Subcutaneous adipose tissue (tissue), 4 donors: ENCODE measurements around the gene IFFO2. TPM values are rescaled to one million over a fixed set of nuclear protein-coding genes. Genes with fewer than 3 reads are reported as not detected.

Source experiments
- CTCF ChIP-seq: fragments of 450-650 bp; IDR thresholded peaks from one replicate; pipeline ENCODE4 v1.5.1; 2016; ENCODE audit warnings: low read depth, mild to moderate bottlenecking, control low read depth, antibody characterized with exemption, moderate library complexity
- total RNA-seq, 4 donors: library from RNA; depleted of rRNA; stranded (reverse); fragments of >200 nt; gene quantifications; one replicate each; pipeline ENCODE4 v1.1.0, GENCODE V29; 2016

The IFFO2 gene
- total RNA-seq, 4 donors from 2014 or later = 2.0 to 12.8 (median 4.8) TPM

- TF ChIP-seq CTCF = no peak
Measured at GRCh38 chr1:18917071-18917799, 39.2 kb downstream of the IFFO2 start.

- no peak for TF ChIP-seq CTCF
Measured at GRCh38 chr1:18915341-18915740, 41.1 kb downstream of the IFFO2 start.

- TF ChIP-seq CTCF = no peak
Measured at GRCh38 chr1:18913065-18913835, 43.2 kb downstream of the IFFO2 start.

- no peak for TF ChIP-seq CTCF
Measured at GRCh38 chr1:18912550-18912949, 43.9 kb downstream of the IFFO2 start.

GRCh38 chr1:18908911-18909771 lies 47.3 kb downstream of the IFFO2 start:
- no peak for TF ChIP-seq CTCF

- no peak for TF ChIP-seq CTCF
Measured at GRCh38 chr1:18907917-18908845, 48.3 kb downstream of the IFFO2 start.
